Measurements from ENCODE around the gene TNXB. TPM values are rescaled to one million over a fixed set of nuclear protein-coding genes. Genes with fewer than 3 reads are reported as not detected.

Gene TNXB, protein sequence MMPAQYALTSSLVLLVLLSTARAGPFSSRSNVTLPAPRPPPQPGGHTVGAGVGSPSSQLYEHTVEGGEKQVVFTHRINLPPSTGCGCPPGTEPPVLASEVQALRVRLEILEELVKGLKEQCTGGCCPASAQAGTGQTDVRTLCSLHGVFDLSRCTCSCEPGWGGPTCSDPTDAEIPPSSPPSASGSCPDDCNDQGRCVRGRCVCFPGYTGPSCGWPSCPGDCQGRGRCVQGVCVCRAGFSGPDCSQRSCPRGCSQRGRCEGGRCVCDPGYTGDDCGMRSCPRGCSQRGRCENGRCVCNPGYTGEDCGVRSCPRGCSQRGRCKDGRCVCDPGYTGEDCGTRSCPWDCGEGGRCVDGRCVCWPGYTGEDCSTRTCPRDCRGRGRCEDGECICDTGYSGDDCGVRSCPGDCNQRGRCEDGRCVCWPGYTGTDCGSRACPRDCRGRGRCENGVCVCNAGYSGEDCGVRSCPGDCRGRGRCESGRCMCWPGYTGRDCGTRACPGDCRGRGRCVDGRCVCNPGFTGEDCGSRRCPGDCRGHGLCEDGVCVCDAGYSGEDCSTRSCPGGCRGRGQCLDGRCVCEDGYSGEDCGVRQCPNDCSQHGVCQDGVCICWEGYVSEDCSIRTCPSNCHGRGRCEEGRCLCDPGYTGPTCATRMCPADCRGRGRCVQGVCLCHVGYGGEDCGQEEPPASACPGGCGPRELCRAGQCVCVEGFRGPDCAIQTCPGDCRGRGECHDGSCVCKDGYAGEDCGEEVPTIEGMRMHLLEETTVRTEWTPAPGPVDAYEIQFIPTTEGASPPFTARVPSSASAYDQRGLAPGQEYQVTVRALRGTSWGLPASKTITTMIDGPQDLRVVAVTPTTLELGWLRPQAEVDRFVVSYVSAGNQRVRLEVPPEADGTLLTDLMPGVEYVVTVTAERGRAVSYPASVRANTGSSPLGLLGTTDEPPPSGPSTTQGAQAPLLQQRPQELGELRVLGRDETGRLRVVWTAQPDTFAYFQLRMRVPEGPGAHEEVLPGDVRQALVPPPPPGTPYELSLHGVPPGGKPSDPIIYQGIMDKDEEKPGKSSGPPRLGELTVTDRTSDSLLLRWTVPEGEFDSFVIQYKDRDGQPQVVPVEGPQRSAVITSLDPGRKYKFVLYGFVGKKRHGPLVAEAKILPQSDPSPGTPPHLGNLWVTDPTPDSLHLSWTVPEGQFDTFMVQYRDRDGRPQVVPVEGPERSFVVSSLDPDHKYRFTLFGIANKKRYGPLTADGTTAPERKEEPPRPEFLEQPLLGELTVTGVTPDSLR (N-terminal part only)
- total RNA-seq (2022) = 3.0 and 4.3 TPM in 2 replicates
- Bru-seq, nascent RNA = percentile 22 among the genes with signal in this experiment
- BruChase-seq, experiment 1, labeled RNA remaining after a 6-hour chase = percentile 40 among the genes with signal in this experiment
- percentile 27 among the genes with signal in this experiment for BruChase-seq, experiment 2, labeled RNA remaining after a 2-hour chase
- long read RNA-seq = 0 reads

DNA sequence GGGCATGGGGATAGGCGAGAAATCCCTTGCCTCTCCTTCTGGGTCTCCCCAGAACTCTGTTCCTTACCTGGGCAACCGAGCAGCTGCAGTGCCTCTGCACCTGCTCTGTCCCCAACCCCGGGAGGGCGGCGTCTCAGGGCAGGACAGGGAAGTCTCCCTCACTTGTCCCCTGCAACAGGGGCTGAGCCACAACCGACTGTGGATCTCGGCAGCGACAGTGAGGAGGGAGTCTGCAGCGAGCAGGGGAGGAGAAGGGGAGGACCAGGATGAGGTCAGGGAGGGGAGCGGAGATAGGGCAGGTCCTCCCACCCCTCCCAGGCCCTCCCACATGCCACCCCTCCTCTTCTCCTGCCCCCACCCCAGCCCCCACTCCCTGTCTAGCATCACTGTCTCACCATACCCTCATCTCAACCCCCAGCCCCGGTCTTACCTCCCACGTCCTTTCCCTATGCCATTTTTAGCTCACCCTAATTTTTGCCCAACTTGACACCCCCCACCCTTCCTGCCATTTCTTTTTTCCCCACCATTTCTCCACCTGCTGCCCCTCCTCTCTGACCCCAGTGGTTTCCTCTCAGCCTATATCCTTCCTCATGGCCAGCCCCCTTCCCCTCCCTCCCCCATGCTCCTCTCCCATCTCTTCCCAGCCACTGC is at the start of gene TNXB:
Gene TNXB, minus strand, starts transcription at position 225 of the 651 bp plus-strand sequence. CDS start 11,140 bp downstream, outside the sequence.
- DNase-seq (ENCODE audit: unreplicated experiment) = no peak
- Mint-ChIP-seq H3K27ac (ENCODE audit: low read depth, unreplicated experiment) (peak within 1 kb of the TSS; percentile 39), H3K4me1 (ENCODE audit: insufficient read depth, unreplicated experiment) (peaks cover 41% of the 10 kb centered on the region), H3K9me3 (ENCODE audit: unreplicated experiment) (peaks cover 9% of the 10 kb centered on the region), H3K36me3 (ENCODE audit: insufficient read depth, unreplicated experiment) (peaks cover 31% of the 10 kb centered on the region), H3K27me3 (ENCODE audit: insufficient read depth, unreplicated experiment) (peaks cover 32% of the 10 kb centered on the region), H3K4me3 (ENCODE audit: unreplicated experiment) (peak within 1 kb of the TSS; percentile 52)
- no peak for TF ChIP-seq CTCF (IDR thresholded peaks at IDR 0.05; ENCODE audit: unreplicated experiment)
- CTCF ChIA-PET = interaction anchor here (4.7 kb wide), 1 partner anchor 9 kb away, joined by 31 read pairs; no protein-coding TSS in a partner anchor
- intact Hi-C loops (cut with micrococcal nuclease) = no loop called here
- no TSS peak for BruUV-seq (replicated peaks)
- POLR2A ChIA-PET = interaction anchor here (0.6 to 1.4 kb wide), 3 partner anchors 15 to 598 kb away, joined by 3 to 5 read pairs (median 3); partner anchors contain the start of gene ATF6B

- H3K9me3 Mint-ChIP-seq (ENCODE audit: unreplicated experiment) = no peaks in the 10 kb centered on the region
- POLR2A ChIA-PET = interaction anchor here (1.0 kb wide), 1 partner anchor 30 kb away, joined by 3 read pairs; the partner anchor contains the start of gene ATF6B
- no peak overlapping the region for H3K27ac Mint-ChIP-seq (ENCODE audit: low read depth, unreplicated experiment)
- no TSS peak for BruUV-seq (replicated peaks)
- H3K27me3 Mint-ChIP-seq (ENCODE audit: insufficient read depth, unreplicated experiment) = no peaks in the 10 kb centered on the region
- peaks cover 13% of the 10 kb centered on the region for H3K4me1 Mint-ChIP-seq (ENCODE audit: insufficient read depth, unreplicated experiment)
- peaks cover 34% of the 10 kb centered on the region for H3K36me3 Mint-ChIP-seq (ENCODE audit: insufficient read depth, unreplicated experiment)
- CTCF ChIA-PET = interaction anchor here (2.5 kb wide), 1 partner anchor 39 kb away, joined by 16 read pairs; no protein-coding TSS in a partner anchor
- no peak overlapping the region for H3K4me3 Mint-ChIP-seq (ENCODE audit: unreplicated experiment)
- intact Hi-C loops (cut with micrococcal nuclease) = loop anchor here (10.0 kb wide), 1 partner anchor 183 kb away; the partner anchor contains the start of gene DXO
- no peak for TF ChIP-seq CTCF (IDR thresholded peaks at IDR 0.05; ENCODE audit: unreplicated experiment)
- DNase-seq (ENCODE audit: unreplicated experiment) = no peak
Observed at GRCh38 chr6:32158052-32158451, 48.9 kb upstream of the TNXB start.

GRCh38 chr6:32156891-32157290 is 47.8 kb upstream of the TNXB start:
- H3K27me3 Mint-ChIP-seq (ENCODE audit: insufficient read depth, unreplicated experiment) = no peaks in the 10 kb centered on the region
- no peaks in the 10 kb centered on the region for H3K9me3 Mint-ChIP-seq (ENCODE audit: unreplicated experiment)
- TF ChIP-seq CTCF (IDR thresholded peaks at IDR 0.05; ENCODE audit: unreplicated experiment) = no peak
- H3K4me3 Mint-ChIP-seq (ENCODE audit: unreplicated experiment) = no peak overlapping the region
- no TSS peak for BruUV-seq (replicated peaks)
- ChIA-PET CTCF (no interaction called here), POLR2A (no interaction called here)
- H3K4me1 Mint-ChIP-seq (ENCODE audit: insufficient read depth, unreplicated experiment) = peaks cover 13% of the 10 kb centered on the region
- no peak overlapping the region for H3K27ac Mint-ChIP-seq (ENCODE audit: low read depth, unreplicated experiment)
- intact Hi-C loops (cut with micrococcal nuclease) = loop anchor here (10.0 kb wide), 1 partner anchor 182 kb away; the partner anchor contains the start of gene DXO
- DNase-seq (ENCODE audit: unreplicated experiment) = no peak
- peaks cover 33% of the 10 kb centered on the region for H3K36me3 Mint-ChIP-seq (ENCODE audit: insufficient read depth, unreplicated experiment)
